ENCODE measurements around the gene IL37. TPM values are rescaled to one million over a fixed set of nuclear protein-coding genes. Genes with fewer than 3 reads are reported as not detected.
A peak's percentile ranks its signal among the peaks of the same experiment; 100 is the strongest.

IL37 gene
- total and polyA plus RNA-seq, 2 of the 13 experiments (the other 11 are each of a cell fraction or from before 2014, with no cell fraction given), result not detected

GRCh38 chr2:112941753-112942653 is 31.0 kb downstream of the IL37 start:
- peak; percentile 70 for DNase-seq (ENCODE audit: low spot score)
- intact Hi-C loops (cut with micrococcal nuclease; ENCODE audit: unreplicated experiment), result loop anchor here (1.0 to 5.0 kb wide), 2 partner anchors 180 to 193 kb away; partner anchors contain the start of gene CKAP2L
- Histone ChIP-seq H3K9me3 (ENCODE audit: low read length) (peaks cover 11% of the 10 kb centered on the region), H3K9ac (ENCODE audit: insufficient read depth, low read depth, low read length) (no peak overlapping the region), H3K79me2 (ENCODE audit: insufficient read depth, low read length) (no peaks in the 10 kb centered on the region), H4K20me1 (ENCODE audit: insufficient read depth, low read length) (no peaks in the 10 kb centered on the region), H3K4me3 (replicated peaks in 1 of 3; ENCODE audit: insufficient read depth in 1 of 3, low read depth in 2 of 3, low read length in 3 of 3) (no peak overlapping the region), H3K27ac (ENCODE audit: extremely low read length, insufficient read depth, low read length) (no peak overlapping the region), H3K36me3 (replicated peaks in 1 of 2; ENCODE audit: control insufficient read depth in 1 of 2, insufficient read depth in 2 of 2, low read length in 2 of 2) (no peaks in the 10 kb centered on the region), H3K27me3 (ENCODE audit: control insufficient read depth in 1 of 2, insufficient read depth in 2 of 2, low read length in 2 of 2) (no peaks in the 10 kb centered on the region; a peak in 1 of 5 replicates), H3K4me2 (ENCODE audit: low read depth, low read length) (no peak overlapping the region), H2AFZ (ENCODE audit: low read length) (no peak overlapping the region), H3K4me1 (ENCODE audit: insufficient read depth, low read length) (peaks cover 8% of the 10 kb centered on the region; the same call in 1 of the 2 replicates)
- peak; percentile 23 for FAIRE-seq
- in situ Hi-C loops (cut with HindIII; ENCODE audit: extremely low pct_ligation_motif_present, low pct_unique_long_range_greater_than_20kb), result loop anchor here (5.0 kb wide), 1 partner anchor 190 kb away; no protein-coding TSS in a partner anchor
- BruUV-seq (replicated peaks), result no TSS peak
- ATAC-seq, result peak; percentile 99
- ChIA-PET CTCF (ENCODE audit: low intra/inter-chr PET ratio, low total read pairs) (interaction anchor here (1.2 to 2.9 kb wide), 3 partner anchors 191 to 194 kb away, joined by 3 to 25 read pairs (median 3); no protein-coding TSS in a partner anchor), POLR2A (interaction anchor here (0.7 to 1.3 kb wide), 2 partner anchors 190 to 193 kb away, joined by 4 read pairs; no protein-coding TSS in a partner anchor)
- 21% methylated on average over 12 of the region's 14 CpGs for WGBS (ENCODE audit: low lambda C conversion rate)
- TF ChIP-seq ZNF543 (CRISPR knock-in tag; IDR thresholded peaks at IDR 0.05), result no peak
- no peak for TF ChIP-seq ZNF30 (CRISPR knock-in tag; IDR thresholded peaks at IDR 0.05)
- no peak for TF ChIP-seq ZNF256 (CRISPR knock-in tag; conservative IDR thresholded peaks at IDR 0.05)
- no peak for TF ChIP-seq SMARCC2 (IDR thresholded peaks at IDR 0.05)
- TF ChIP-seq THAP9 (CRISPR knock-in tag; IDR thresholded peaks at IDR 0.05; ENCODE audit: borderline replicate concordance), result no peak
- TF ChIP-seq NAIF1 (CRISPR knock-in tag; IDR thresholded peaks at IDR 0.05; ENCODE audit: borderline replicate concordance), result no peak
- TF ChIP-seq SP1 (IDR thresholded peaks at IDR 0.05), result no peak
- no peak for TF ChIP-seq SP1 (CRISPR knock-in tag; IDR thresholded peaks at IDR 0.05)
- TF ChIP-seq EZH2 (conservative IDR thresholded peaks at IDR 0.05; ENCODE audit: low read depth, low read length), result no peak
- peak; percentile 73; the same call in 1 of the 2 replicates for TF ChIP-seq ZNF512B (CRISPR knock-in tag; IDR thresholded peaks at IDR 0.05; ENCODE audit: borderline replicate concordance)
- TF ChIP-seq MLX (CRISPR knock-in tag; IDR thresholded peaks at IDR 0.05), result no peak
- no peak for TF ChIP-seq ZNF580 (CRISPR knock-in tag; IDR thresholded peaks at IDR 0.05; ENCODE audit: borderline replicate concordance, low read depth)
- 0 out of 2 replicates have a peak, but pooled peaks have one; percentile 55 for TF ChIP-seq SAFB2 (CRISPR knock-in tag; IDR thresholded peaks at IDR 0.05; ENCODE audit: borderline replicate concordance, low read depth)

All from HepG2 (cell line).